Keratinocyte (primary cell): Measurements from ENCODE around the gene AHRR. TPM values are rescaled to one million over a fixed set of nuclear protein-coding genes. Genes with fewer than 3 reads are reported as not detected.

ENCODE experiments used
- DNase-seq: peaks from one replicate; pipeline ENCODE4 v3.0.0-alpha.2; 2011; ENCODE audit warnings: low read depth, missing footprints, low spot score
- FAIRE-seq: peaks from 2 replicates; lab custom pipeline; 2011; peaks lifted over from hg19 to GRCh38; lab: Jason Lieb, UNC
- H2AFZ ChIP-seq: 2 replicates; pipeline ENCODE4 v1.6.0; 2012; ENCODE audit warnings: low read length, control low read depth, inconsistent platforms; ENCODE audit not compliant: control insufficient read depth
- H3K27ac ChIP-seq: 2 replicates; pipeline ENCODE4 v1.5.1; 2011; ENCODE audit warnings: low read length; ENCODE audit not compliant: control insufficient read depth, insufficient read depth
- H3K27me3 ChIP-seq: 3 replicates; pipeline ENCODE4 v1.6.0; 2011; ENCODE audit warnings: low read length; ENCODE audit not compliant: control insufficient read depth, insufficient read depth; ENCODE audit errors: extremely low read depth
- H3K36me3 ChIP-seq, 2 experiments: 2 replicates in 1 of 2; 3 replicates in 1 of 2; pipeline ENCODE4 v1.5.1; 2011; ENCODE audit warnings: low read length in 2 of 2, mild to moderate bottlenecking in 1 of 2; ENCODE audit not compliant: control insufficient read depth in 2 of 2, insufficient read depth in 2 of 2; ENCODE audit errors: extremely low read depth in 1 of 2
- H3K4me1 ChIP-seq: 3 replicates; pipeline ENCODE4 v1.5.1; 2011; ENCODE audit warnings: low read length; ENCODE audit not compliant: control insufficient read depth, insufficient read depth; ENCODE audit errors: extremely low read depth
- H3K4me2 ChIP-seq: 3 replicates; pipeline ENCODE4 v1.6.0; 2011; ENCODE audit warnings: low read depth, low read length; ENCODE audit not compliant: control insufficient read depth, insufficient read depth; ENCODE audit errors: extremely low read depth
- H3K4me3 ChIP-seq, 3 experiments: fragments of 200-600 bp in 1 of 3; sonication (generic) in 1 of 3; 2 replicates in 2 of 3; 3 replicates in 1 of 3; pipeline ENCODE4 v1.5.1; 2011 to 2016; ENCODE audit warnings: low read length in 3 of 3, mild to moderate bottlenecking in 3 of 3, control low read depth in 2 of 3, inconsistent platforms in 1 of 3, low read depth in 1 of 3, mixed read lengths in 1 of 3, mixed run types in 1 of 3, moderate library complexity in 1 of 3; ENCODE audit not compliant: control insufficient read depth in 2 of 3, insufficient read depth in 2 of 3; ENCODE audit errors: extremely low read depth in 1 of 3
- H3K79me2 ChIP-seq: 2 replicates; pipeline ENCODE4 v1.6.0; 2012; ENCODE audit warnings: low read length; ENCODE audit not compliant: control insufficient read depth, insufficient read depth
- H3K9ac ChIP-seq: 3 replicates; pipeline ENCODE4 v1.6.0; 2011; ENCODE audit warnings: low read length; ENCODE audit not compliant: control insufficient read depth, insufficient read depth; ENCODE audit errors: extremely low read depth
- H3K9me1 ChIP-seq: 3 replicates; pipeline ENCODE4 v1.6.0; 2011; ENCODE audit warnings: low read length; ENCODE audit not compliant: control insufficient read depth, insufficient read depth; ENCODE audit errors: extremely low read depth
- H3K9me3 ChIP-seq: 2 replicates; pipeline ENCODE4 v1.5.1; 2012; ENCODE audit warnings: low read depth, low read length; ENCODE audit not compliant: control insufficient read depth
- H4K20me1 ChIP-seq: 3 replicates; pipeline ENCODE4 v1.6.0; 2011; ENCODE audit warnings: low read length; ENCODE audit not compliant: control insufficient read depth, insufficient read depth; ENCODE audit errors: extremely low read depth
- EZH2 ChIP-seq: IDR thresholded peaks from one replicate; pipeline ENCODE4 v1.6.1; 2012; ENCODE audit warnings: inconsistent platforms, mild to moderate bottlenecking, low read length, moderate library complexity
- dilution Hi-C: fragments of 300-500 bp; cut with MboI; formaldehyde crosslinking; loops from one replicate; pipeline ENCODE4 v1.7.0; 2020; ENCODE audit warnings: low sequenced_read_pairs; ENCODE audit not compliant: extremely low pct_ligation_motif_present
- polyA plus RNA-seq, 5 experiments: library from polyadenylated mRNA; depleted of rRNA in 3 of 5; stranded (reverse) in 3 of 5; stranded (forward) in 1 of 5; unstranded in 1 of 5; fragments of >200 nt; gene quantifications; 1 replicate in 1 of 5; 2 replicates in 3 of 5; 3 replicates in 1 of 5; pipeline versions ENCODE4 v1.2.1 to v1.2.3, GENCODE V29; 2011 to 2012; ENCODE audit warnings: missing spikeins in 2 of 5, low read depth in 1 of 5, low replicate concordance in 1 of 5
- TF ChIP-seq, protein P1 (sequence below), 3 experiments: IDR thresholded peaks in 1 of 3; conservative IDR thresholded peaks in 1 of 3; optimal IDR thresholded peaks in 1 of 3; 2 replicates in 2 of 3; 3 replicates in 1 of 3; pipeline versions ENCODE3 to v1.5.1; 2011; ENCODE audit warnings: low read length in 3 of 3, mild to moderate bottlenecking in 3 of 3, moderate library complexity in 2 of 3, control low read depth in 1 of 3, inconsistent platforms in 1 of 3; ENCODE audit not compliant: insufficient read depth in 2 of 3; ENCODE audit errors: extremely low read depth in 1 of 3

The AHRR gene
- polyA plus RNA-seq, 1 donor (not counting 4 experiments of a cell fraction or from before 2014, with no cell fraction given), result 0.24 TPM

DNA sequence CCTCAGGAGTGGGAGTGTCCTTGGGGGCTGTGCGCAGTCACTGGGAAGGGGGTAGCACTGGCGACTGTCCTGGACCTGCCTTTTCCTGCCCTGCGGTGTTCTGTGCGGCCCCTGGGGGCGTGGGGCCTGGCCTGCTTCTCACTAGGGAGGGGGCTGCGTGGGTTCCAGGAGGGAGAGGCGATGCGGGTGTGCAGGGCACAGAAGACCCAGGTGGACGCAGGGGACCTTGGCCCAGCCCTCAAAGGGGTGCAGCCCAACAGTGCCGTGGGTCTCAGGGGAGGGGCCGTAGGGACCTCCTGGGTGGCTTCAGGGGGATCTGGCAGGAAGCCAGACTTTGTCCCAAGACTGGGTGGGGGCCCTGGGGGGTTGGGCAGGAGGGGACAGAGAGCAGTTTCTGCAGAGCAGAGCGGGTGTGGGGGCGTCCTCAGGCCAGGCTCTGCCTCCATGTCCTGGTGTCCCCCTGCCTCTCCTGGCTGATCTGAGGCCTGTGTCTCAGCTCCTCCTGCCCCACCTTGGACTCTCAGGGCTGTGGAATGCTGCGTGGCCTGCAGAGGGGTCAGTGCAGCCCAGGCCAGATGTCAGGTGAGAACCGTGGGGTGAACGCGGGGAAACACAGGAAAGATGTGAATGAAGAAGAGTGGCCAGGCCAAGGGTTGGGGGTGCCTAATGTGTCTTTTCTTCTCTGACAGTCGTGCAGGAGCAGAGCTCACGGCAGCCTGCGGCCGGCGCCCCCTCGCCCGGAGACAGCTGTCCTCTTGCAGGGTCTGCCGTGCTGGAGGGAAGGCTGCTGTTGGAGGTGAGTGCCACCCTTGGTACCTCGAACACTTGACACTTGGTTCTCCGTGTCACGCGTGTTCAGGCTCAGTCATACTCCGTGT lies 54.6 kb downstream of the AHRR start:
- dilution Hi-C loops, result no loop called here
- Histone ChIP-seq H3K79me2 (no peaks in the 10 kb centered on the region), H3K9me3 (no peaks in the 10 kb centered on the region), H4K20me1 (no peaks in the 10 kb centered on the region), H3K9me1 (no peaks in the 10 kb centered on the region), H3K4me3 (no peak overlapping the region), H3K27ac (no peak overlapping the region), H3K4me1 (peaks cover 3% of the 10 kb centered on the region), H3K27me3 (peaks cover 21% of the 10 kb centered on the region), H3K4me2 (no peak overlapping the region), H3K36me3 (no peaks in the 10 kb centered on the region), H2AFZ (no peak overlapping the region), H3K9ac (no peak overlapping the region)
- FAIRE-seq, result no peak
- DNase-seq, result no peak
- TF ChIP-seq, protein P1, sequence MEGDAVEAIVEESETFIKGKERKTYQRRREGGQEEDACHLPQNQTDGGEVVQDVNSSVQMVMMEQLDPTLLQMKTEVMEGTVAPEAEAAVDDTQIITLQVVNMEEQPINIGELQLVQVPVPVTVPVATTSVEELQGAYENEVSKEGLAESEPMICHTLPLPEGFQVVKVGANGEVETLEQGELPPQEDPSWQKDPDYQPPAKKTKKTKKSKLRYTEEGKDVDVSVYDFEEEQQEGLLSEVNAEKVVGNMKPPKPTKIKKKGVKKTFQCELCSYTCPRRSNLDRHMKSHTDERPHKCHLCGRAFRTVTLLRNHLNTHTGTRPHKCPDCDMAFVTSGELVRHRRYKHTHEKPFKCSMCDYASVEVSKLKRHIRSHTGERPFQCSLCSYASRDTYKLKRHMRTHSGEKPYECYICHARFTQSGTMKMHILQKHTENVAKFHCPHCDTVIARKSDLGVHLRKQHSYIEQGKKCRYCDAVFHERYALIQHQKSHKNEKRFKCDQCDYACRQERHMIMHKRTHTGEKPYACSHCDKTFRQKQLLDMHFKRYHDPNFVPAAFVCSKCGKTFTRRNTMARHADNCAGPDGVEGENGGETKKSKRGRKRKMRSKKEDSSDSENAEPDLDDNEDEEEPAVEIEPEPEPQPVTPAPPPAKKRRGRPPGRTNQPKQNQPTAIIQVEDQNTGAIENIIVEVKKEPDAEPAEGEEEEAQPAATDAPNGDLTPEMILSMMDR (optimal IDR thresholded peaks at IDR 0.05 in 1 of 3, IDR thresholded peaks at IDR 0.05 in 1 of 3, conservative IDR thresholded peaks at IDR 0.05 in 1 of 3; ENCODE audit: extremely low read depth in 1 of 3, insufficient read depth in 2 of 3, low read length in 3 of 3), result no peak
- TF ChIP-seq EZH2, result no peak

DNA sequence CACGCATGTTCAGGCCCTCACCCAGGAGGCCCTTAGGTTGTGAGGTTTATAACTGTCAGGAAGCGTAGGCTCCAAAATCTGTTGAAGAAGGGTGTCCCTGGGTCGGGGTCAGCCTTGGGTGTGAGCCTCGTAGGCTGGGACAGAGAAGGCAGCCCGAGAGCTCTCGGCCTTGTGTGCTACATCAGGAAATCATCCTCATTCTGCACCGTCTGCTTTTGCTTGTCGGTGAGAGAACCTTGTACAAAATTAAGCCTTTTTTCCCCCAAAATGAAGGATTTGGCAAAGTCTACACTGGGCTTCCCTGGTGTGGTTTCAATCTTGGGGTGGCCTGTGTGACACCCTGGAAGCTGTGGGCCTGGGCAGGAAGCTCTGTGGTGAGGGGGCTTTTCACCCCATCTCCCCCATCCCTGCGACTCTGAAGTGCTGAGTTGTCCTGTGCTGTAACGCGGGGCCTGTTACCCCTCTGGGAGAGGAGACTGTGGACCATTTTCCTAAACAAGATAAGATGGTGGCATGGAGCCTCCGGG lies 55.3 kb downstream of the AHRR start:
- Histone ChIP-seq H3K9me1 (no peaks in the 10 kb centered on the region), H3K27ac (no peak overlapping the region), H3K36me3 (no peaks in the 10 kb centered on the region), H3K79me2 (no peaks in the 10 kb centered on the region), H3K4me3 (no peak overlapping the region), H4K20me1 (no peaks in the 10 kb centered on the region), H3K9me3 (no peaks in the 10 kb centered on the region), H2AFZ (no peak overlapping the region), H3K27me3 (peaks cover 21% of the 10 kb centered on the region), H3K9ac (no peak overlapping the region), H3K4me2 (no peak overlapping the region), H3K4me1 (peaks cover 3% of the 10 kb centered on the region)
- DNase-seq (no peak), FAIRE-seq (no peak)
- TF ChIP-seq, protein P1 (optimal IDR thresholded peaks at IDR 0.05 in 1 of 3, IDR thresholded peaks at IDR 0.05 in 1 of 3, conservative IDR thresholded peaks at IDR 0.05 in 1 of 3; ENCODE audit: extremely low read depth in 1 of 3, insufficient read depth in 2 of 3, low read length in 3 of 3), result no peak
- no peak for TF ChIP-seq EZH2
- dilution Hi-C loops, result no loop called here
